Fibroblast of the aortic adventitia (primary cell): ENCODE measurements around the gene FAN1. TPM values are rescaled to one million over a fixed set of nuclear protein-coding genes. Genes with fewer than 3 reads are reported as not detected.
A peak's percentile ranks its signal among the peaks of the same experiment; 100 is the strongest.

Experiments used
- DNase-seq: peaks from one replicate; pipeline ENCODE4 v3.0.0-alpha.2; 2010; ENCODE audit warnings: low read depth
- H3K4me3 ChIP-seq: 2 replicates; pipeline ENCODE4 v1.5.1; 2011; ENCODE audit warnings: low read depth, mild to moderate bottlenecking, control low read depth, low read length, moderate library complexity
- CTCF ChIP-seq: IDR thresholded peaks from 2 replicates; pipeline ENCODE4 v1.5.1; 2011; ENCODE audit warnings: mild to moderate bottlenecking, low read length, control low read depth, inconsistent platforms; ENCODE audit not compliant: insufficient read depth
- total RNA-seq: library from RNA; depleted of rRNA; stranded (reverse); fragments of >200 nt; gene quantifications from 2 replicates; pipeline ENCODE4 v1.2.3, GENCODE V29; 2012; ENCODE audit warnings: low replicate concordance

Gene FAN1
- total RNA-seq, 1 donor = 17.8 TPM

GRCh38 chr15:30901889-30902288, 1.8 kb upstream of the FAN1 start:
- no peak overlapping the region for H3K4me3 ChIP-seq
- TF ChIP-seq CTCF = no peak
- no peak for DNase-seq

DNA sequence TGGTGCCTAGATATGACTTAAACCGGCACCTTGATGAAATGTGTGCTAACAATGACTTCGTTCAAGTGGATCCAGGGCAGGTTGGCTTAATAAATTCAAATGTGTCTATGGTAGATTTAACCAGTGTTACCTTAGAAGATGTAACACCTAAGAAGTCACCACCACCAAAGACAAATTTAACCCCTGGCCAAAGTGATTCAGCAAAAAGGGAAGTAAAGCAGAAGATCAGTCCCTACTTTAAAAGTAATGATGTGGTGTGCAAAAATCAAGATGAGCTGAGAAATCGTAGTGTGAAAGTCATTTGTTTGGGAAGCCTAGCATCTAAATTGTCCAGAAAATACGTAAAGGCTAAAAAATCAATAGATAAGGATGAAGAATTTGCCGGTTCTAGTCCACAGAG, 1.1 kb downstream of the FAN1 start:
- peak overlapping the region; percentile 3 for H3K4me3 ChIP-seq
- DNase-seq = no peak
- no peak for TF ChIP-seq CTCF

- no peak overlapping the region for H3K4me3 ChIP-seq
- DNase-seq = no peak
- peak; percentile 7 for TF ChIP-seq CTCF
Measured at GRCh38 chr15:30905821-30906220, 2.1 kb downstream of the FAN1 start.

- no peak for DNase-seq
- no peak overlapping the region for H3K4me3 ChIP-seq
- no peak for TF ChIP-seq CTCF
Measured at GRCh38 chr15:30906366-30906765, 2.7 kb downstream of the FAN1 start.

- no peak for TF ChIP-seq CTCF
- no peak for DNase-seq
- H3K4me3 ChIP-seq = no peak overlapping the region
Measured at GRCh38 chr15:30913761-30914160, 10.0 kb downstream of the FAN1 start.

DNA sequence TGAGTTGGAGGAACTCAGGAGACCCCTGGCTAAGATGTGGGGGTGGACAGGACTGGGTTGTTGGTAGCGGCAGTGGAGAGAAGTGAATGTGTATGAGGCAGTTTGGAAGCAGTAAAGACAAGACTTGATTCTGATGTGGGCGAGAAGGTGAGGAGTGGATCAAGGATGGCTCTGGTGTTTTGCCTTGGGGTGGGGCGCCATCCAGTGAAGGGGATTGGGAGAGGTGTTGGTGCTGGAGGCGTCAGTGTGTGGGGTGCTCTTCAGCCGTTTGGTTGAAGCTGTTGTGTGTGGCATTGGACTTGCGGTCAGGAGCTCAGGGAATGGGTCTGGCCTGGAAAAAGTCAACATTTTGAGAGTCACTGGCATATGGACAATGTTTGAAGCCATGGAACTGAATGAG, 13.3 kb downstream of the FAN1 start:
- no peak overlapping the region for H3K4me3 ChIP-seq
- no peak for TF ChIP-seq CTCF
- no peak for DNase-seq

GRCh38 chr15:30917675-30918074, 14.0 kb downstream of the FAN1 start:
- TF ChIP-seq CTCF = no peak
- DNase-seq = no peak
- H3K4me3 ChIP-seq = no peak overlapping the region
